Activated CD4-positive, alpha-beta T cell treated with anti-CD3 and anti-CD28 coated beads, Interleukin-2, amount 50 U/mL, for 1 hour (primary cell): ENCODE measurements around the gene ITK.
A peak's percentile ranks its signal among the peaks of the same experiment; 100 is the strongest.

ENCODE experiments used
- DNase-seq: peaks from one replicate; pipeline ENCODE4 v3.0.0-alpha.2; 2020

The ITK gene

DNA sequence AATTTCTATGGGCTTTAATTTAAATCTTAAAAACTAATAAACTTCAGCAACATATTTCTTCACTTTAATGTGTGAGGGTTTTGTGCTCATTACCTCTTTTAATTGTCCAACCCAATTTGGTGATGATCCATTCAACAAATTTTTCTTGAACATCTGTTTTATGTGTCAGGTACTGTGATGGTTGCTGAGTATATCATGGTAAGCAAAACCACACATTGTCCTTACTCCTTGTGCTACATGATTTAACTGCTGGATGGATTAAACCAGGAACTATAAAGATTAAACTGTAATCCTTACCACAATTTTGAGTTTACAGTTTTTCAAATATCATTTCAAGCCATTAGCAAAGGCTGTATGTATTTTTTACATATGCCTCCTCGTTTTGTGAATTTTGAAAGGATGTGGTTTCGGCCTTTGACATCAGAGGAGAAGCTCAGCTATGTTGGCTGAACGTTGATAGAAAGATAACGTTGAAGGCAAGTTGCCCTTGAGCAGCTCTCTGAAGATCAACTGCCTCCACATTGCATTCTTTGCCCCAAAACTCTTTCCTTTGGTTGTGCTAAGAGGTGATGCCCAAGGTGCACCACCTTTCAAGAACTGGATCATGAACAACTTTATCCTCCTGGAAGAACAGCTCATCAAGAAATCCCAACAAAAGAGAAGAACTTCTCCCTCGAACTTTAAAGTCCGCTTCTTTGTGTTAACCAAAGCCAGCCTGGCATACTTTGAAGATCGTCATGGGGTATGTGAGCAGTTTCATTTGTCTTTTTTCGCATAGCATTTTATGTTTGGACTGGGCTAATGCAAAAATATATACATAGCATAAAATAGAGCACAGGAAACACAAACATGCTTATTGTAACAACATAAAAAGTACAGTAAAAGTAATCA lies at the start of gene ITK:
Gene ITK, plus strand, starts transcription at position 467 of the 891 bp plus-strand sequence. Its CDS starts 138 bp downstream, at position 605.
- DNase-seq: no peak

- DNase-seq: no peak
Measured at GRCh38 chr5:157130925-157131324, 49.7 kb upstream of the ITK start.

DNA sequence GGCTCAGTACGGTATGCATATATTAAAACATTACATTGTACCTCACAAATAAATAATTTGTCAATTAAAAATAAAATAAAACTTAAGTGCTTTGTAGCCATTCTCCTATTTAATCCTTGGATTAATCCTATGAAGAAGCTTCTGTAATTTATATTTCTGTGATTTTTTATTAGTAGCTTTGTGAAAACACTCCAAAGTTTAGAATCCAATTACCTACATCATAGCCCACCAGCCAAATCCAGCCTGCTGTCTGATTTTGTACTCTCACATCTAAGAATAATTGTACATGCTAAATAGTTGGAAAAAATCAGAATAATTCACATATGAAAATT lies 48.4 kb upstream of the ITK start:
- no peak for DNase-seq

GRCh38 chr5:157137691-157138090 lies 42.9 kb upstream of the ITK start:
- DNase-seq: no peak

GRCh38 chr5:157142317-157143126 lies 38.1 kb upstream of the ITK start, which contains the start of gene MED7:
MED7 (minus strand) TSS chr5:157142865; CDS start chr5:157139431, 3,434 bp downstream.
- peak; percentile 85 for DNase-seq

- DNase-seq: peak; percentile 37
Measured at GRCh38 chr5:157143127-157143971, 37.3 kb upstream of the ITK start.

DNA sequence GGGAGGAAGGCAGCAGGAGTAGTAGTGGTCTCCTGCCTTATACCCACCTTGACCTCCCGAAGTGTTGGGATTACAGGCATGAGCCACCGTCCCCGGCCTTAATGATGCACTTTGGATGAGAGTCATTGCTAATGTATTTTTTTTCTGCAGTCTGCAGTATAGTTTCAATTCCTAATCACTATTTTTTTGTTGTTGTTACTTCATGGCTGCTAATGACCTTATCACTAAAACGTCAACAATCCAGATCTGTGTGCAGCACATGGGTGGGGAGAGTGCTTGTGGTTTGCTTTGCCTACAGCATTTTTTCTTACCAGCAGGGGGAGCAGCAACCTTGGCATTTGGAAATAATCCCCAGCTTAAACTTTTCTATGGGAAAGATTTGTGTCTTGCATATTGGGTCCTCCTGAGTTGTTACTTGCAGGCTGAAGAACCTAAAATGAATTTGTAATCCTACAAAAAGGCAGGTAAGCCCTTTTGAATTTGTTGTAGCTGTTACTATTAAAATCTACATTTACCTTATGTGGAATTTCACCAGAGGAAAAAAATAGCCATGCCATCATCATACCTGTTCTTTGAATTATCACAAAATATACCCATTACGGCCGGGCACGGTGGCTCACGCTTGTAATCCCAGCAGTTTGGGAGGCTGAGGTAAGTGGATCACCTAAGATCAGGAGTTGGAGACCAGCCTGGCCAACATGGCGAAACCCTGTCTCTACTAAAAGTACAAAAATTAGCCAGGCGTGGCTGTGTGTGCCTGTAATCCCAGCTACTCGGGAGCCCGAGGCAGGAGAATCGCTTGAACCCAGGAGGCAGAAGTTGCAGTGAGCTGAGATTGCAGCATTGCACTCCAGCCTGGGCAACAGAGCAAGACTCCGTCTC lies 31.7 kb upstream of the ITK start:
- peak; percentile 81 for DNase-seq

- DNase-seq: no peak
Measured at GRCh38 chr5:157150995-157151394, 29.6 kb upstream of the ITK start.

GRCh38 chr5:157155297-157155696 lies 25.3 kb upstream of the ITK start:
- DNase-seq: no peak

DNA sequence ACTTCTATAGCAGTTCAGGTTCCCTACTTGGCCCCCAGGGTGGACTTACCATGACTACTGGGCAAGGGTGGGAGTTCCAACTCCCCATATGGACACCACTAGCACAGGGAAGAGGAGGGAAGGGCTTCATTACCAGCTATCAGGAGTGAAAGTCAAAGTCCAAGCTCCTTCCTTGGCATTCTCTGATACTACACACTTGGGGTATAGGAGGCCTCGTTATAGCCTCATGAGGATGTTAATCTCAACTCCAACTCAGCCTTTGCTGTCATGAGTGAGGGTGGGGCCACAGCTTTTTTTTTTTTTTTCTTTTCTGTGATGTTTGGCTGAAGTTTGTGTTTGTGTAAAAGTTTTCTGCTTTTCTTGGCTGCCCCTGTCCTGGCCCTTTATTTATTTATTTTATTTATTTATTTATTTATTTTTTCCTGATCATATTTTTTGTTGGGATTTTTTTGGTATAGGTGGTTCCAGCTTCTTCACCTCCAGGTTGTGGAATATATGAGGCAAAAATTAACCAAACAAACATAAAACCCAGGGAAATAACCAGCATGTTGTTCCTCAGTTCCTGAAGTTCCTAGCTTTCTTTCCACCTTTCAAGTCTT lies 23.2 kb upstream of the ITK start:
- no peak for DNase-seq

DNA sequence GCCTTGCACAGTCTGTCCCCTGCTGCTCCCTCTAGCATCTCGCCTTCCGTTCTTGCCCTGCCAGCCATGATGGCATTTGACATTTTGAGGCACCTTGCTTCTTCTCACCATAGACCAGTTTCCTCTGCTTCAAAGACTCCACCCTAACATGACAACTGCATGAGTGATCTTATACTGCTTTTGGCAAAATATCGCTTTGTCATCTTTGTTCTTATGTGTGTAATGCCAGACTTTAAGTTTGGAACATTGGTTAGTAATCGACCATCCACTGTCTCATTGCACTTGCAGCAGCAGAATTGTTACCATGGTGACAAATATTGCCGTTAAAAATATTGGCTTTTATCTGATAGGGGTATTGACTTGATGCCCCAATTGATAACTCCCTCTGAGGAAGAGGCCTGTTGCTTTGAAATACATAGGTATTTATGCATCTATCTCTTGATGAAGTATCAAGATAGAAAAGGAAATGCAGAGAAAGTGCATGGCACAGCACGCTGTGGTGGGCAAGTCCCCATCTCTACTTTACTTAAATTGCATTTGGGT lies 21.4 kb upstream of the ITK start:
- peak; percentile 38 for DNase-seq

DNA sequence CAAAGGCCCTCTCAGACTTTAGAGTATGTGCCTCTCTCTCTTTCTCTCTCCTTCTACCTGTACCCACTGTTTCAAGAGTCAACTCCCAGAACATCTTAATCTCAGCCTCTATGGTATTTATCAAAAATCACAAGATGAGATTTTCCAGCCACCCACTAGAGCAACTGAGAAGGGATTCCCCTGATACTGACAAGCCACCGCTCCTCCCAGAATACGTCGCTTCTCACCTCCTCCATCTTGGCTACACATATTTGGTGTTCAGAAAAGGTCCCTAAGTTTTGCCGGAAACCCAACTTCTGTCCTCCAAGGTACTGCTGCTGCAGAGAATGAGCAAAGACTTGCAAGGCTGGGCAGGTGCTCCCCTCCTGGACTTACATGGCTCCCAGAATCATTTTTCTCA lies 20.6 kb upstream of the ITK start:
- peak; percentile 29 for DNase-seq

DNA sequence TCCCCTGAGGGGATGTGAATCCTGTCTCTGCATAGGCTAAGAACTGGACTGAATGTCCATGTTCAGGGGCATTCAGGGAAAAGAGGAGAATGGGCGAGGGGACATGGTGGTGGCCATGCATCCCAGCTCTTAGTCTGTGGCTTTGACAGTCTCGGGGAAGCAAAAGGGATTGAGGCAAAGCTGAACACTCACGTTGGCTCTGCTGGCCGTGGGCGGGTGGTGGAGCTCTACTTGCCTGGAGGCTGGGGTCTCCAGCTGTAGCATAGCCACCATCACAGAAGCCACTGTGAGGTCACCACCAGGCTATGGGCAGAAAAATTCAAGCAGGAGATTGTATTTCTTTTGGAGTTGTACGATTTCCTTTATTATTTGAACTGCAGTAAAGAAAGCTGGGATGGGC lies 18.6 kb upstream of the ITK start:
- no peak for DNase-seq

DNA sequence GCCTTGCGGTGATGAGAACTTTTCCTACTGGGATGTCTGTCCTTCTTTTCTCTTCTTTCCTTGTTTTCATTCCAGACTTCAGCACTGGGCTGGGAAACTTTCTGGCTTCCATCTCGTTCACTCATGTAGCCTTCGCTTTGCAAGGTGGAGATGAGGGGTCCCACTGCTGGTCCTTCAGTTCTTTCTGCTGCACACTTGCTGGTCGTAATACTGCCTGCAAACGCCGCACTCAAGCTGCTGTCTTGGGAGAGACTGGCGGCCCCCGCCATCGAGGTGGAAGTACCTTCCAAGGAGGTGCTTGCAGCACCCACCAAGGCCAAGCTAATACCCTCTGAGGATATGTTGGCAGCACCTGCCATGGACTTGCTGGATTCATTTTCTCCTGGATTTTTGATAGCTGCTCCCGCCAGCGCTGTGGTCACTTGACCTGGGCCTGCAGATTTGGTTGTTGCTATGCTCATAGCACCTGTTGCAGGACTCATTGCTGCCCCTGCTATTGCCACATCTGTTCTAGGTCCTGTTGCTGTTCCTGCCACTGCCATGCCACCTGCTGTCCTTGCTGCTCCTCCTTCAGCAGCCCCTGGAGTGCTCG lies 17.6 kb upstream of the ITK start:
- no peak for DNase-seq

DNA sequence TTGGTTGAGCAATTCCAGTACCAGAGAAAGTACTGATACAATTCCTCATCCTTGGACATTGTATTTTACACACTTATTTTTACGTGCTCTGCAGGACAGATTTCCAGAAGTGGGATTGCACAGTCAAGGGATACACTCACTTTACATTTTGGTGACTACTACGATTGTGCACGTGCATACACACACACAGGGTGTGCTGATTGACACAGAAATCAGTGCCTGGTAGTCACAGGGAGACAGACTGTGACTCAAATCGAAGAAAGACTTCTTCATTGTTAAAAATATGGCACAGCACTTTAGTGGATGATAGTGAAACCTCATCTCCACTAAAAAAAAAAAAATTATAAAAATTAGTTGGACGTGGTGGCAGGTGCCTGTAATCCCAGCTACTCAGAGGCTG lies 16.1 kb upstream of the ITK start:
- DNase-seq: no peak

DNA sequence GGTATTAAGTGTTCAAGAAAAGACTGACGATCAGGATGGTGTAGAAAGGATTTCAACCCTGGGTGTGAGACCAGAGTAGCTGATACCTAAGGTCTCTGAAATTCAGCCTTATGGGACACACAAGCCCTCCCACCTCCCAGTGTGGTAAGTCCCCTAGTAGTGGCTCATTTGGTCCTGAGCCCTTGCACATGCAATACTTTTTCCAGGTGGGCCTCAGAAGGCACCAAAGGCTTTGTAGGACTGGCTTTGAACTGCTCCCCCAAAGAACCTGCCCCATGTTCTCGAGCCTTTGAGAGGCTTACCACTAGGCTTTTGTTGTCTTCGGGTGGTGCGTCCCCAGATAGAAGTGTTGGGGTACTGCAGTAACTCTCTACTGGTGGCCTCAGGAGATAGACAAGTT lies 15.4 kb upstream of the ITK start:
- DNase-seq: no peak

GRCh38 chr5:157165668-157166067 lies 15.0 kb upstream of the ITK start:
- no peak for DNase-seq

GRCh38 chr5:157166214-157167213 lies 14.1 kb upstream of the ITK start, which contains the start of gene GARIN3:
GARIN3 (minus strand) TSS chr5:157166264; CDS start chr5:157166168, 96 bp downstream.
- DNase-seq: no peak

DNA sequence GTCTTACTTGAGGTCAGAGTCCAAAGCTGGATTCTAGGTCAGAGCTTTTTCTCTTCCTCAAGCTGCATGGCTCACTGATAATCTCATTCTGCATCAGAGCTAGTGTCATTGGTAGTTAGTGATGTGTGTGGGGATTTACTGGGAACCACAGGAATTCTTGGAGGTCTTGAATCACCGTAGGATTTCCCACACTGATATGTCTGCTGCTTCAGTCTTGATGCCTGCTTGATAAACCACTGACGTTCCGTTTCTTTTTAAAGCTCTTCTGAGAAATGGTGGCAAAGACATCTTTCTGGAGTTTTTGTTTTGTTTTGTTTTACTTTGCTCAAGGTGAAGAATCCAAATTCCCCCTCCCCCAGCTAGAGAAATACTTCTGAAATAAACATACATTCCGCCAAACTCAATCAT lies 13.4 kb upstream of the ITK start:
- no peak for DNase-seq
